HCT116 (cell line): Measurements from ENCODE around the gene GRIK3. TPM values are rescaled to one million over a fixed set of nuclear protein-coding genes. Genes with fewer than 3 reads are reported as not detected.

Experiments
- ATAC-seq: fragments of 200-7000 bp; cut with Tn5 transposase; 2 replicates; pipeline ENCODE4 v1.9.1; 2020; ENCODE audit warnings: mild to moderate bottlenecking, moderate library complexity
- BruUV-seq: library from RNA; stranded (reverse); fragments of 400-500 nt; replicated peaks from 2 replicates; lab custom pipeline; 2021; lab: Mats Ljungman, UMichigan
- CTCF ChIA-PET: fragments of 300-600 bp; sonication (Branson Sonifier 250); formaldehyde crosslinking; loops from one replicate; lab custom pipeline; 2021; ENCODE audit warnings: antibody characterized with exemption; lab: Charles Lee
- POLR2A ChIA-PET: fragments of 300-600, 350-600 bp; sonication (Branson Sonifier 250); formaldehyde crosslinking; loops from one replicate; lab custom pipeline; 2021; ENCODE audit warnings: antibody characterized with exemption; lab: Charles Lee
- RAD21 ChIA-PET, 2 experiments: fragments of 300-600 bp; sonication (Branson Sonifier 250); formaldehyde crosslinking; loops; one replicate each; lab custom pipeline; 2023; ENCODE audit warnings: low total read pairs in 2 of 2; ENCODE audit not compliant: uncharacterized antibody in 2 of 2, unreplicated experiment in 2 of 2, low non-redundant PET in 1 of 2; lab: Charles Lee
- DNase-seq: peaks from one replicate; pipeline ENCODE4 v3.0.0-alpha.2; 2010; ENCODE audit warnings: low read depth, low spot score
- H2AFZ ChIP-seq: fragments of 200-600 bp; shearing (Covaris generic), sonication (generic); 2 replicates; pipeline ENCODE4 v1.6.1; 2017; ENCODE audit warnings: low read depth, mixed run types, mixed read lengths, antibody characterized with exemption, low read length; ENCODE audit not compliant: poor library complexity, severe bottlenecking
- H3K27ac ChIP-seq: 2 replicates; pipeline ENCODE4 v1.5.1; 2012; ENCODE audit warnings: low read depth, low read length
- H3K27me3 ChIP-seq: fragments of 200-600 bp; sonication (generic); 2 replicates; pipeline ENCODE4 v1.6.1; 2016; ENCODE audit warnings: mixed run types, low read length, mixed read lengths; ENCODE audit not compliant: insufficient read depth
- H3K36me3 ChIP-seq, 2 experiments: fragments of 200-500 bp in 1 of 2; fragments of 200-600 bp in 1 of 2; sonication (Bioruptor generic) in 1 of 2; sonication (generic) in 1 of 2; 2 replicates each; pipeline versions ENCODE4 v1.5.1 to v1.6.1; 2014 to 2016; ENCODE audit warnings: low read length in 2 of 2, inconsistent platforms in 1 of 2, mixed read lengths in 1 of 2, mixed run types in 1 of 2; ENCODE audit not compliant: insufficient read depth in 2 of 2, control insufficient read depth in 1 of 2
- H3K4me1 ChIP-seq, 2 experiments: fragments of 200-600 bp in 1 of 2; sonication (generic) in 1 of 2; 2 replicates each; pipeline versions ENCODE4 v1.5.1 to v1.6.1; 2012 to 2017; ENCODE audit warnings: low read length in 2 of 2, inconsistent platforms in 1 of 2, mild to moderate bottlenecking in 1 of 2, mixed read lengths in 1 of 2, mixed run types in 1 of 2, moderate library complexity in 1 of 2; ENCODE audit not compliant: insufficient read depth in 2 of 2, control insufficient read depth in 1 of 2
- H3K4me2 ChIP-seq: fragments of 200-600 bp; sonication (generic); 2 replicates; pipeline ENCODE4 v1.6.1; 2017; ENCODE audit warnings: mixed run types, low read length, mixed read lengths
- H3K4me3 ChIP-seq, 2 experiments: fragments of 200-600 bp in 1 of 2; sonication (generic) in 1 of 2; replicated peaks in 1 of 2; 2 replicates each; pipeline ENCODE4 v1.5.1; 2011 to 2016; ENCODE audit warnings: low read length in 2 of 2, control low read depth in 1 of 2, low read depth in 1 of 2, mild to moderate bottlenecking in 1 of 2, mixed read lengths in 1 of 2, mixed run types in 1 of 2
- H3K79me2 ChIP-seq: fragments of 200-600 bp; sonication (generic); 2 replicates; pipeline ENCODE4 v1.6.1; 2017; ENCODE audit warnings: mild to moderate bottlenecking, mixed run types, low read length, moderate library complexity, mixed read lengths; ENCODE audit not compliant: insufficient read depth
- H3K9ac ChIP-seq: fragments of 200-600 bp; sonication (generic); 2 replicates; pipeline ENCODE4 v1.6.1; 2016; ENCODE audit warnings: low read length, mixed read lengths
- H3K9me2 ChIP-seq: fragments of 200-600 bp; sonication (generic), shearing (Covaris generic); 2 replicates; pipeline ENCODE4 v1.6.1; 2017; ENCODE audit warnings: mixed run types, mild to moderate bottlenecking, moderate library complexity; ENCODE audit not compliant: insufficient read depth
- H3K9me3 ChIP-seq, 2 experiments: fragments of 200-500 bp in 1 of 2; fragments of 200-600 bp in 1 of 2; sonication (Bioruptor generic) in 1 of 2; sonication (generic) in 1 of 2; 2 replicates each; pipeline ENCODE4 v1.6.1; 2014 to 2017; ENCODE audit warnings: low read length in 2 of 2, mixed read lengths in 2 of 2, inconsistent platforms in 1 of 2, low read depth in 1 of 2, mild to moderate bottlenecking in 1 of 2, mixed run types in 1 of 2, moderate library complexity in 1 of 2; ENCODE audit not compliant: control insufficient read depth in 1 of 2, insufficient read depth in 1 of 2
- H4K20me1 ChIP-seq: fragments of 200-600 bp; sonication (generic), shearing (Covaris generic); 2 replicates; pipeline ENCODE4 v1.6.1; 2017; ENCODE audit warnings: mixed run types, mild to moderate bottlenecking, moderate library complexity; ENCODE audit not compliant: insufficient read depth
- CBX3 ChIP-seq: IDR thresholded peaks from 2 replicates; pipeline ENCODE4 v1.6.1; 2012; ENCODE audit warnings: low read depth
- CEBPB ChIP-seq: IDR thresholded peaks from 2 replicates; pipeline ENCODE4 v1.6.1; 2012; ENCODE audit warnings: low read depth
- EGR1 ChIP-seq: IDR thresholded peaks from 2 replicates; pipeline ENCODE4 v1.6.1; 2012; ENCODE audit warnings: low read depth
- ELF1 ChIP-seq: IDR thresholded peaks from 2 replicates; pipeline ENCODE4 v1.6.1; 2012; ENCODE audit warnings: low read depth, borderline replicate concordance
- EZH2 ChIP-seq: fragments of 200-600 bp; sonication (generic); IDR thresholded peaks from 2 replicates; pipeline ENCODE4 v1.6.1; 2017; ENCODE audit warnings: antibody characterized with exemption, mixed run types
- EZH2phosphoT487 ChIP-seq: fragments of 200-600 bp; IDR thresholded peaks from 2 replicates; pipeline ENCODE4 v1.6.1; 2018; ENCODE audit warnings: antibody characterized with exemption, borderline replicate concordance
- JUND ChIP-seq: IDR thresholded peaks from 2 replicates; pipeline ENCODE4 v1.6.1; 2012
- MAX ChIP-seq: IDR thresholded peaks from 2 replicates; pipeline ENCODE4 v1.6.1; 2012
- POLR2A ChIP-seq: IDR thresholded peaks from 2 replicates; pipeline ENCODE4 v1.7.0; 2011; ENCODE audit warnings: borderline replicate concordance; ENCODE audit not compliant: insufficient read depth, insufficient read length; ENCODE audit errors: extremely low read depth
- POLR2AphosphoS5 ChIP-seq: IDR thresholded peaks from 2 replicates; pipeline ENCODE4 v1.6.1; 2011; ENCODE audit warnings: mild to moderate bottlenecking, low read depth, low read length, moderate library complexity
- RAD21 ChIP-seq: IDR thresholded peaks from 2 replicates; pipeline ENCODE4 v1.6.1; 2012; ENCODE audit warnings: low read depth, mild to moderate bottlenecking
- SIN3A ChIP-seq: IDR thresholded peaks from 2 replicates; pipeline ENCODE4 v1.6.1; 2012; ENCODE audit warnings: low read depth
- SRF ChIP-seq: IDR thresholded peaks from 2 replicates; pipeline ENCODE4 v1.6.1; 2012; ENCODE audit warnings: low read depth
- TCF7L2 ChIP-seq: IDR thresholded peaks from 2 replicates; pipeline ENCODE4 v1.7.0; 2011; ENCODE audit warnings: borderline replicate concordance, inconsistent platforms; ENCODE audit not compliant: insufficient read depth, insufficient read length; ENCODE audit errors: extremely low read depth
- YY1 ChIP-seq: IDR thresholded peaks from 2 replicates; pipeline ENCODE4 v1.6.1; 2011; ENCODE audit warnings: low read length, low read depth, moderate library complexity, mild to moderate bottlenecking; ENCODE audit not compliant: insufficient replicate concordance; ENCODE audit errors: extremely low read depth
- ZBTB33 ChIP-seq: IDR thresholded peaks from 2 replicates; pipeline ENCODE4 v1.6.1; 2011; ENCODE audit warnings: mild to moderate bottlenecking, low read length, moderate library complexity; ENCODE audit not compliant: insufficient replicate concordance; ENCODE audit errors: extremely low read depth
- ZFX ChIP-seq: fragments of 450-650 bp; IDR thresholded peaks from 2 replicates; pipeline ENCODE4 v1.6.1; 2017
- intact Hi-C: fragments of 100-400 bp; cut with micrococcal nuclease; formaldehyde crosslinking; loops from 2 replicates; pipeline ENCODE4 v1.10.0; 2022
- total RNA-seq: library from RNA; stranded (reverse); gene quantifications from one replicate; pipeline ENCODE4 v1.2.1, GENCODE V29; 2021; ENCODE audit not compliant: unreplicated experiment
- TF ChIP-seq, protein P1 (sequence below): IDR thresholded peaks from 2 replicates; pipeline ENCODE4 v1.6.1; 2012; ENCODE audit warnings: low read depth

GRIK3 gene
- total RNA-seq, 1 experiment from 2014 or later = not detected

DNA sequence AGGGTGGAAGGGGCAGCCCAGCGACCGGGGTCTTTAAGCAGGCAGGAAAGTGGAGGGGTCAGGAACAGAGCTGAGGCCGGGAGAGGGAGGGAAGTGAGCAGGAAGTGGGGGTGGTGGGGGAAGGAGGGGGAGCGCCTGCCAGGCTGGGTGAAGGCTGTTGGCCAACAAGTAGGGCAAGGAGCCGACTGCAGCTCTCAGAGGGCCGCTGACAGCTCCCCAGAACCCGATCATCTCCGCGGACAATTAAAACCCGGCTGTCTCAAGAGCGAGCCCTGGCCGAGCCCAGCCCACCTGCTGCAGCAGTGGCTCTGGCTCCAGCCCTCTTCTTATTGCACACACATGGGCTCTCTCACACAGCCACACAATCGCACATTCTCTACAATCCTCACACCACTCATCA, 51.6 kb downstream of the GRIK3 start:
- H3K9ac ChIP-seq = no peak overlapping the region
- H3K27me3 ChIP-seq = peaks cover 49% of the 10 kb centered on the region
- H4K20me1 ChIP-seq = no peaks in the 10 kb centered on the region
- TF ChIP-seq, protein P1, sequence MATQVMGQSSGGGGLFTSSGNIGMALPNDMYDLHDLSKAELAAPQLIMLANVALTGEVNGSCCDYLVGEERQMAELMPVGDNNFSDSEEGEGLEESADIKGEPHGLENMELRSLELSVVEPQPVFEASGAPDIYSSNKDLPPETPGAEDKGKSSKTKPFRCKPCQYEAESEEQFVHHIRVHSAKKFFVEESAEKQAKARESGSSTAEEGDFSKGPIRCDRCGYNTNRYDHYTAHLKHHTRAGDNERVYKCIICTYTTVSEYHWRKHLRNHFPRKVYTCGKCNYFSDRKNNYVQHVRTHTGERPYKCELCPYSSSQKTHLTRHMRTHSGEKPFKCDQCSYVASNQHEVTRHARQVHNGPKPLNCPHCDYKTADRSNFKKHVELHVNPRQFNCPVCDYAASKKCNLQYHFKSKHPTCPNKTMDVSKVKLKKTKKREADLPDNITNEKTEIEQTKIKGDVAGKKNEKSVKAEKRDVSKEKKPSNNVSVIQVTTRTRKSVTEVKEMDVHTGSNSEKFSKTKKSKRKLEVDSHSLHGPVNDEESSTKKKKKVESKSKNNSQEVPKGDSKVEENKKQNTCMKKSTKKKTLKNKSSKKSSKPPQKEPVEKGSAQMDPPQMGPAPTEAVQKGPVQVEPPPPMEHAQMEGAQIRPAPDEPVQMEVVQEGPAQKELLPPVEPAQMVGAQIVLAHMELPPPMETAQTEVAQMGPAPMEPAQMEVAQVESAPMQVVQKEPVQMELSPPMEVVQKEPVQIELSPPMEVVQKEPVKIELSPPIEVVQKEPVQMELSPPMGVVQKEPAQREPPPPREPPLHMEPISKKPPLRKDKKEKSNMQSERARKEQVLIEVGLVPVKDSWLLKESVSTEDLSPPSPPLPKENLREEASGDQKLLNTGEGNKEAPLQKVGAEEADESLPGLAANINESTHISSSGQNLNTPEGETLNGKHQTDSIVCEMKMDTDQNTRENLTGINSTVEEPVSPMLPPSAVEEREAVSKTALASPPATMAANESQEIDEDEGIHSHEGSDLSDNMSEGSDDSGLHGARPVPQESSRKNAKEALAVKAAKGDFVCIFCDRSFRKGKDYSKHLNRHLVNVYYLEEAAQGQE = no peak
- TF ChIP-seq SIN3A = no peak
- TF ChIP-seq POLR2AphosphoS5 = no peak
- TF ChIP-seq EZH2phosphoT487 = no peak
- TF ChIP-seq CEBPB = no peak
- no peak for TF ChIP-seq EZH2
- TF ChIP-seq ZFX = no peak
- TF ChIP-seq ELF1 = no peak
- TF ChIP-seq SRF = no peak
- no peak for TF ChIP-seq EGR1
- TF ChIP-seq YY1 = no peak
- TF ChIP-seq RAD21 = no peak
- no peak for TF ChIP-seq ZBTB33
- TF ChIP-seq MAX = no peak
- TF ChIP-seq POLR2A = no peak
- TF ChIP-seq JUND = no peak
- TF ChIP-seq CBX3 = no peak
- no peak for TF ChIP-seq TCF7L2
- TF ChIP-seq, all 23 proteins: peak for 0
- ChIA-PET POLR2A (no interaction called here), RAD21 (no interaction called here), CTCF (no interaction called here)
- Histone ChIP-seq H3K9me2 (no peaks in the 10 kb centered on the region), H3K4me1 (no peaks in the 10 kb centered on the region), H3K9me3 (no peaks in the 10 kb centered on the region; a peak in 1 of 4 replicates), H3K27ac (no peak overlapping the region), H3K79me2 (no peaks in the 10 kb centered on the region), H3K4me2 (no peak overlapping the region), H3K36me3 (no peaks in the 10 kb centered on the region), H3K4me3 (no peak overlapping the region), H2AFZ (no peak overlapping the region)
- intact Hi-C loops = no loop called here
- BruUV-seq = no TSS peak
- DNase-seq = no peak
- no peak for ATAC-seq
